Neuronal stem cell (in vitro differentiated cells): ENCODE measurements around the gene KAT2A.

Experiments
- DNase-seq: peaks from one replicate; pipeline ENCODE4 v3.0.0-alpha.2; 2013; ENCODE audit warnings: low spot score
- H2AFZ ChIP-seq: one replicate; pipeline ENCODE4 v1.6.1; 2013; ENCODE audit warnings: mild to moderate bottlenecking, low read length, inconsistent platforms
- H2AK5ac ChIP-seq: 2 replicates; pipeline ENCODE4 v1.6.1; 2013; ENCODE audit warnings: low read depth, mild to moderate bottlenecking, inconsistent platforms, low read length, moderate library complexity, mixed read lengths
- H2BK120ac ChIP-seq: 2 replicates; pipeline ENCODE4 v1.6.1; 2013; ENCODE audit warnings: low read depth, mild to moderate bottlenecking, inconsistent platforms, low read length, moderate library complexity, mixed read lengths
- H2BK12ac ChIP-seq: one replicate; pipeline ENCODE4 v1.6.1; 2013; ENCODE audit warnings: low read length, inconsistent platforms
- H2BK15ac ChIP-seq: 2 replicates; pipeline ENCODE4 v1.6.1; 2013; ENCODE audit warnings: mild to moderate bottlenecking, low read length, inconsistent platforms, mixed read lengths
- H2BK5ac ChIP-seq: one replicate; pipeline ENCODE4 v1.6.1; 2013; ENCODE audit warnings: inconsistent platforms, mild to moderate bottlenecking, low read length, moderate library complexity
- H3K14ac ChIP-seq: one replicate; pipeline ENCODE4 v1.6.1; 2013; ENCODE audit warnings: low read length, inconsistent platforms
- H3K18ac ChIP-seq: 2 replicates; pipeline ENCODE4 v1.6.1; 2013; ENCODE audit warnings: low read length, inconsistent platforms
- H3K23ac ChIP-seq: 2 replicates; pipeline ENCODE4 v1.6.1; 2013; ENCODE audit warnings: low read depth, mild to moderate bottlenecking, mixed read lengths, low read length, inconsistent platforms; ENCODE audit not compliant: poor library complexity
- H3K27ac ChIP-seq: replicated peaks from 3 replicates; pipeline ENCODE4 v1.5.1; 2013; ENCODE audit warnings: low read length, inconsistent platforms
- H3K27me3 ChIP-seq, 3 experiments: 2 replicates each; pipeline ENCODE4 v1.6.1; 2013; ENCODE audit warnings: low read length in 3 of 3, mild to moderate bottlenecking in 2 of 3, inconsistent platforms in 1 of 3, low read depth in 1 of 3, mixed read lengths in 1 of 3, moderate library complexity in 1 of 3; ENCODE audit not compliant: control insufficient read depth in 3 of 3, insufficient read depth in 3 of 3
- H3K36me3 ChIP-seq, 2 donors: replicated peaks in 1 of 2; 2 replicates each; pipeline ENCODE4 v1.6.1; 2013; ENCODE audit warnings: low read length in 2 of 2; ENCODE audit not compliant: control insufficient read depth in 2 of 2, insufficient read depth in 2 of 2
- H3K4ac ChIP-seq: 2 replicates; pipeline ENCODE4 v1.6.1; 2013; ENCODE audit warnings: inconsistent platforms, mild to moderate bottlenecking, low read length, moderate library complexity
- H3K4me1 ChIP-seq, 2 donors: 1 replicate in 1 of 2; 2 replicates in 1 of 2; pipeline ENCODE4 v1.6.1; 2013; ENCODE audit warnings: low read length in 2 of 2, low read depth in 1 of 2; ENCODE audit not compliant: control insufficient read depth in 2 of 2, insufficient read depth in 1 of 2
- H3K4me2 ChIP-seq: one replicate; pipeline ENCODE4 v1.6.1; 2013; ENCODE audit warnings: mild to moderate bottlenecking, low read length, inconsistent platforms; ENCODE audit not compliant: insufficient read depth, poor library complexity, severe bottlenecking
- H3K4me3 ChIP-seq, 2 donors: 2 replicates each; pipeline ENCODE4 v1.5.1; 2013; ENCODE audit warnings: low read length in 2 of 2, mild to moderate bottlenecking in 2 of 2, inconsistent platforms in 1 of 2, moderate library complexity in 1 of 2
- H3K79me1 ChIP-seq: one replicate; pipeline ENCODE4 v1.6.1; 2013; ENCODE audit warnings: low read depth, mild to moderate bottlenecking, inconsistent platforms, low read length, moderate library complexity
- H3K9ac ChIP-seq: one replicate; pipeline ENCODE4 v1.6.1; 2013; ENCODE audit warnings: mild to moderate bottlenecking, low read depth, low read length, inconsistent platforms; ENCODE audit not compliant: poor library complexity
- H3K9me3 ChIP-seq, 2 donors: replicated peaks in 1 of 2; 2 replicates each; pipeline versions ENCODE3 to v1.6.1; 2013; ENCODE audit warnings: low read length in 2 of 2, mild to moderate bottlenecking in 2 of 2, inconsistent platforms in 1 of 2, low read depth in 1 of 2, mixed read lengths in 1 of 2, moderate library complexity in 1 of 2; ENCODE audit not compliant: control insufficient read depth in 2 of 2, insufficient read depth in 1 of 2
- H4K8ac ChIP-seq: one replicate; pipeline ENCODE4 v1.6.1; 2013; ENCODE audit warnings: low read depth, mild to moderate bottlenecking, inconsistent platforms, low read length, moderate library complexity
- H4K91ac ChIP-seq: one replicate; pipeline ENCODE4 v1.6.1; 2013; ENCODE audit warnings: low read length, low read depth, mild to moderate bottlenecking, inconsistent platforms; ENCODE audit not compliant: poor library complexity
- WGBS, 2 donors: extraction: QIAGEN DNeasy Blood & Tissue Kit; methylation state at CpG; one replicate each; pipeline ENCODE4 v1.1.7; 2013; ENCODE audit warnings: missing lambda C conversion rate in 2 of 2, mixed read lengths in 1 of 2; ENCODE audit not compliant: insufficient read length in 2 of 2, insufficient replicate concordance in 1 of 2; ENCODE audit errors: extremely low coverage in 2 of 2; 5-methylcytosine and 5-hydroxymethylcytosine counted together

The KAT2A gene

DNA sequence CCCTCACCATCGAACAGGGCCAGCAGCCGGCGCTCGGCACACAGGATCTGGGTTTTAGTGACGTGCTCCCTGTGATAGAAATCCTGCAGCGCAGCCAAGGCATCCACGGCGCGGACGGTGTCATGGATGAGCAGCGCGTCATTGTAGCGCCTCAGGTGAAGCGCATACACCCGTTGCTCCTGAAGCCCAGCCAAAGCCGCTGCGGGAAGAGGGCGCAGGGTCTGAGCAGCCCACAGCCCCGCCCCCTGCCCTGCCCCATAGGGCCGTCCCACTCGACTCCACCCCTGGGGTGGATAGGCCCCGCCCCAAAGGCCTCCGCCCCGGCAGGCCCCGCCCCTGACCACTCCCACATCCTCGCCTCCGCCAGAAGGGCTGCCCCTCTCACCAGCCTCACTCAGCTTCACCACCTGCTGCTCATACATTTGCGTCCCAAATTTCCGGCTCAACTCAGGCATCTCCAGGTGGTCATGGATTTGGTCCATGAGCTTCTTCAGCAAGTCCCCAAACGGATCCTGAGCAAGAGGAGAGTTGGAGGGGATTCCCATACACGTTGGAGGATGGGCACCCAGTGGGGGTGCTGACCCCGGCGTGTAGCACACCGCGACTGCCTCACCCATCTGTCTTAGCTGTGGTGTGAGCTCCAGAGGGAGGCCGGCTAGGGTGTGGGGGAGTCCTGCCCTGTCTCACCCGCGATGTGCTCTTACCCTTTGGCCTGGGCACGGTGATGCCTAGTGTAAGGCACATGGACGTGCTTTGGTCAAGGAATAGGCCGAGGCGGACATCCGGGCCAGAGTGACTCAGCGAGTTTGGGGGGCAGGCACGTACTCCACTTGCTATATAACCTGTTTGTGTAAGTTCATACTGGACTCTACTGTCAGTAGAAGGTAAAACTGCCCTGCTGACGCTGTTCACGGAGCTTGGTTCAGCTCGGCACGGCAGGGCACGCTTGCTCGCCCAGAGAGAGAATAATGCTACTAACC lies 13.3 kb downstream of the KAT2A start:
- peak overlapping the region; percentile 52 for H3K23ac ChIP-seq
- peak overlapping the region; percentile 31 for H3K18ac ChIP-seq
- WGBS, 2 donors = no CpG with 5 or more reads among the region's 51 CpGs
- H2BK12ac ChIP-seq = peak overlapping the region; percentile 82
- peak; percentile 85 for DNase-seq
- peaks cover 4 to 5% of the 10 kb centered on the region in 2 donors for H3K4me1 ChIP-seq
- no peak overlapping the region for H2BK120ac ChIP-seq
- peak overlapping the region; percentile 96 for H3K4me2 ChIP-seq
- H3K27me3 ChIP-seq = peaks cover 0 to 39% (median 2%) of the 10 kb centered on the region in 3 experiments
- H3K4me3 ChIP-seq = peak overlapping the region in 1 of 2 donors; percentile 71
- no peak overlapping the region for H3K14ac ChIP-seq
- peaks cover 0 to 2% of the 10 kb centered on the region in 2 donors for H3K36me3 ChIP-seq
- H3K4ac ChIP-seq = no peak overlapping the region
- H3K79me1 ChIP-seq = no peaks in the 10 kb centered on the region
- no peak overlapping the region for H2BK15ac ChIP-seq
- peak overlapping the region; percentile 19 for H2BK5ac ChIP-seq
- H3K27ac ChIP-seq = no peak overlapping the region
- no peaks in the 10 kb centered on the region for H3K9me3 ChIP-seq
- H2AK5ac ChIP-seq = peak overlapping the region; percentile 2
- H3K9ac ChIP-seq = no peak overlapping the region
- H4K91ac ChIP-seq = no peak overlapping the region
- H2AFZ ChIP-seq = peak overlapping the region; percentile 72
- H4K8ac ChIP-seq = no peak overlapping the region

DNA sequence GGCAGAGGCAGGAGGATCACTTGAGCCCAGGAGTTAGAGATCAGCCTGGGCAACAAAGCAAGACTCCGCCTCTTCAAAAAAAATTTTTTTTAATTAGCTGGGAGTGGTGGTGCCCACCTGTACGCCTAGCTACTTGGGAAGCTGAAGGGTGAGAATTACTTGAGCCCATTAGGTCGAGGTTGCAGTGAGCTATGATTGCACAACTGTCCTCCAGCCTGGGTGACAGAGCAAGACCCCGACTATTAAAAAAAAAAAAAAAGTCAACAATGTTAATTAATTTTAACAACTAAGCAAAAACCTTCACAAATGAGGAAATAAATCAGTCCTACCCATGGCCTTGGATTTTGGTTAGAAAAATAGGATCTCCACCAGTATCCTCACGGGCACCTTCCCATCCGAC lies 14.0 kb downstream of the KAT2A start:
- Histone ChIP-seq H3K4me3 (no peak overlapping the region), H3K27ac (no peak overlapping the region), H3K23ac (no peak overlapping the region), H3K4ac (no peak overlapping the region), H3K9ac (no peak overlapping the region), H4K91ac (no peak overlapping the region), H3K4me1 (peaks cover 4 to 5% of the 10 kb centered on the region in 2 donors), H2AFZ (peak overlapping the region; percentile 72), H3K9me3 (no peaks in the 10 kb centered on the region), H4K8ac (no peak overlapping the region), H3K4me2 (peak overlapping the region; percentile 96), H2BK120ac (no peak overlapping the region), H2BK12ac (no peak overlapping the region), H3K18ac (no peak overlapping the region), H2BK5ac (no peak overlapping the region), H3K27me3 (peaks cover 0 to 46% (median 2%) of the 10 kb centered on the region in 3 experiments), H2BK15ac (no peak overlapping the region), H2AK5ac (no peak overlapping the region), H3K79me1 (no peaks in the 10 kb centered on the region), H3K36me3 (no peaks in the 10 kb centered on the region), H3K14ac (no peak overlapping the region)
- no peak for DNase-seq
- no CpG with 5 or more reads among the region's 6 CpGs for WGBS, 2 donors

DNA sequence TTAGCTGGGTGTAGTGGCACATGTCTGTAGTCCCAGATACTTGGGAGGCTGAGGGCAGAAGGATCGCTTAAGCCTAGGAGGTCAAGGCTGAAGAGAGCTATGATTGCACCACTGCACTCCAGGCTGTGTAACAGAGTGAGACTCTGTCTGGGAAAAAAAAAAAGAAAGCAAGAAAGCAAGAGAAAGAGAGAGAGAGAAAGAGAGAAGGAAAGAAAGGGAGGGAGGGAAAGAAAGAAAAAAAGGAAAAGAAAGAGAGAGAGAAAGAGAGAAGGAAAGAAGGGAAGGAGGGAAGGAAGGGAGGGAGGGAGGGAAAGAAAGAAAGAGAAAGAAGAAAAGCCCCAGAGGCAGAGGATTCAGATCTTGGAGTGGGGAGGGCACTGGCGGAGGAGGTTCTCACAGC lies 15.2 kb downstream of the KAT2A start:
- no peak overlapping the region for H2AFZ ChIP-seq
- H2BK120ac ChIP-seq = no peak overlapping the region
- H4K8ac ChIP-seq = no peak overlapping the region
- no peak overlapping the region for H2BK5ac ChIP-seq
- H3K79me1 ChIP-seq = no peaks in the 10 kb centered on the region
- no peak overlapping the region for H2AK5ac ChIP-seq
- H3K14ac ChIP-seq = no peak overlapping the region
- no peak overlapping the region for H3K23ac ChIP-seq
- H3K27ac ChIP-seq = no peak overlapping the region
- no peaks in the 10 kb centered on the region for H3K36me3 ChIP-seq
- WGBS, 2 donors = no CpG with 5 or more reads among the region's 2 CpGs
- H3K4me3 ChIP-seq = no peak overlapping the region
- peaks cover 4 to 6% of the 10 kb centered on the region in 2 donors for H3K4me1 ChIP-seq
- no peak overlapping the region for H3K4me2 ChIP-seq
- H3K27me3 ChIP-seq = peaks cover 0 to 52% (median 2%) of the 10 kb centered on the region in 3 experiments
- no peak overlapping the region for H2BK12ac ChIP-seq
- no peak overlapping the region for H3K9ac ChIP-seq
- no peak overlapping the region for H3K18ac ChIP-seq
- no peaks in the 10 kb centered on the region for H3K9me3 ChIP-seq
- DNase-seq = no peak
- H4K91ac ChIP-seq = no peak overlapping the region
- no peak overlapping the region for H2BK15ac ChIP-seq
- no peak overlapping the region for H3K4ac ChIP-seq

DNA sequence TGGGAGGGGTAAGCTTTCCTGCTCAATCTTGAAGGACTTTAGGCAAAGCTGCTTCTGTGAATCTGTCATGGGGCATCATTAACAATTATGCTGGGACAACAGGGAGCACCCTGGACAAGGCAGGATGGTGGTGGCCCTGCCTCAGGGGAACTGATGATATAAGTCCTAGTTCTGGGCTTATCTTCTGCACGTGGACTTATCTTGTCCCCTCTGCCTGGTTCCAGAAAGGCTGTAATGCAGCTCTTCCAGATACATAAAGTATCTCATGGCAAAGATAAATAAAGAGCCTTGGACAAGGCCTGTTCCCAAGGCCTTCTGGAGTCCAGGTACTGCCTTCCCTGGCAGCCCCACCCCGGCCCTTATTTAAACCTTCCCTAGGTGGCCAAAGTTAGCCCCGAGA lies 16.9 kb downstream of the KAT2A start:
- no peak overlapping the region for H2AFZ ChIP-seq
- no peak overlapping the region for H3K4me3 ChIP-seq
- H4K91ac ChIP-seq = no peak overlapping the region
- H3K4me1 ChIP-seq = peaks cover 4 to 6% of the 10 kb centered on the region in 2 donors
- H2BK12ac ChIP-seq = no peak overlapping the region
- no peaks in the 10 kb centered on the region for H3K9me3 ChIP-seq
- H2BK15ac ChIP-seq = no peak overlapping the region
- H3K36me3 ChIP-seq = no peaks in the 10 kb centered on the region
- no peak overlapping the region for H4K8ac ChIP-seq
- peaks cover 0 to 65% (median 2%) of the 10 kb centered on the region in 3 experiments for H3K27me3 ChIP-seq
- H2BK5ac ChIP-seq = no peak overlapping the region
- no peak overlapping the region for H3K14ac ChIP-seq
- H3K79me1 ChIP-seq = no peaks in the 10 kb centered on the region
- no peak overlapping the region for H3K23ac ChIP-seq
- H3K4me2 ChIP-seq = no peak overlapping the region
- H3K4ac ChIP-seq = no peak overlapping the region
- no peak overlapping the region for H3K27ac ChIP-seq
- H3K18ac ChIP-seq = no peak overlapping the region
- DNase-seq = no peak
- no peak overlapping the region for H2BK120ac ChIP-seq
- H3K9ac ChIP-seq = no peak overlapping the region
- WGBS, 2 donors = no CpG with 5 or more reads among the region's 3 CpGs
- no peak overlapping the region for H2AK5ac ChIP-seq
